Measurements from ENCODE around the gene FADS3. TPM values are rescaled to one million over a fixed set of nuclear protein-coding genes. Genes with fewer than 3 reads are reported as not detected.

Gene FADS3
- total RNA-seq, 2 experiments from 2014 or later, result 6.9 TPM

DNA sequence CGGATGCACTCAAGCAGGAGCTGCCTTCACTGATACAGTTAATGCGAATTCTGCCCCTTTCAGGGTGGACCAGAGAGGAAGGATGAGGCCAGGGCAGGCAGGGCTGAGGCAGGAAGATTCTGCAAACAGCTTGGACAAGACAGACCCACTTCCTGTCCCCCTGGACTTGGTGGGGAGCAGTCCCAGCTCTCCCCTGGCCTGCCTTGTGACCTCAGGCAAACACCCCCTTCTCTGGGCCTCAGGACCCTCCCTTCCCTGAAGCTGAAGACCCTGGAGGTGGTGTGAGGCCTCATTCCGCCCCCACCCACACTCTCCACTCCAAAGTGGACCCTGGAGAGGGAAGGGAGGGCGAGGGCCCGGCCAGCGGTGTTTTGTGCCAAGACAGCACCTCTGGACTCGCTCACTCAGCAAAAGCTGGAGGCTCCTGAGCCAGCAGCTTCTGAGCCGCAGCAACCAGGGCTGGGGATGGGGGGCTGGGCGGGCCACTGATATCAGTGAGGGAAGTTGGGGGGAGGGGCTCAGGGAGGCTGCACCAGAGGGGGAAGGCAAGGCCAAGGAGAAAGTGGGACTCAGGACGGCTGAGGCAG is 17.5 kb upstream of the FADS3 start:
- ATAC-seq (ENCODE audit: poor library complexity) (no peak), DNase-seq (no peak)
- Mint-ChIP-seq H3K36me3 (ENCODE audit: low read depth) (no peaks in the 10 kb centered on the region), H3K4me3 (no peak overlapping the region), H3K27ac (no peak overlapping the region), H3K27me3 (peaks cover 26% of the 10 kb centered on the region), H3K4me1 (ENCODE audit: low read depth) (no peaks in the 10 kb centered on the region), H3K9me3 (no peaks in the 10 kb centered on the region)
- POLR2A ChIA-PET, result no interaction called here
- intact Hi-C loops (cut with DNase I, micrococcal nuclease), result no loop called here
- TF ChIP-seq, protein P1, sequence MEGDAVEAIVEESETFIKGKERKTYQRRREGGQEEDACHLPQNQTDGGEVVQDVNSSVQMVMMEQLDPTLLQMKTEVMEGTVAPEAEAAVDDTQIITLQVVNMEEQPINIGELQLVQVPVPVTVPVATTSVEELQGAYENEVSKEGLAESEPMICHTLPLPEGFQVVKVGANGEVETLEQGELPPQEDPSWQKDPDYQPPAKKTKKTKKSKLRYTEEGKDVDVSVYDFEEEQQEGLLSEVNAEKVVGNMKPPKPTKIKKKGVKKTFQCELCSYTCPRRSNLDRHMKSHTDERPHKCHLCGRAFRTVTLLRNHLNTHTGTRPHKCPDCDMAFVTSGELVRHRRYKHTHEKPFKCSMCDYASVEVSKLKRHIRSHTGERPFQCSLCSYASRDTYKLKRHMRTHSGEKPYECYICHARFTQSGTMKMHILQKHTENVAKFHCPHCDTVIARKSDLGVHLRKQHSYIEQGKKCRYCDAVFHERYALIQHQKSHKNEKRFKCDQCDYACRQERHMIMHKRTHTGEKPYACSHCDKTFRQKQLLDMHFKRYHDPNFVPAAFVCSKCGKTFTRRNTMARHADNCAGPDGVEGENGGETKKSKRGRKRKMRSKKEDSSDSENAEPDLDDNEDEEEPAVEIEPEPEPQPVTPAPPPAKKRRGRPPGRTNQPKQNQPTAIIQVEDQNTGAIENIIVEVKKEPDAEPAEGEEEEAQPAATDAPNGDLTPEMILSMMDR (IDR thresholded peaks at IDR 0.05), result no peak
- no peaks in the 10 kb centered on the region for H3K27me3 ChIP-seq (ENCODE audit: control insufficient read depth in 1 of 2, insufficient read depth in 2 of 2, low read length in 2 of 2)
- H3K36me3 ChIP-seq (ENCODE audit: insufficient read depth, low read length), result no peaks in the 10 kb centered on the region
- H3K9me3 ChIP-seq (ENCODE audit: control insufficient read depth in 1 of 2, insufficient read depth in 1 of 2, low read length in 2 of 2), result no peaks in the 10 kb centered on the region
- H3K27ac ChIP-seq (ENCODE audit: low read depth in 1 of 2, low read length in 2 of 2), result no peak overlapping the region
- peaks cover 3% of the 10 kb centered on the region for H3K4me1 ChIP-seq (ENCODE audit: insufficient read depth, low read length)
- no peak overlapping the region for H3K4me3 ChIP-seq (ENCODE audit: low read length)
- CTCF ChIA-PET, result interaction anchor here (1.2 kb wide), 1 partner anchor 10 kb away, joined by 3 read pairs; no protein-coding TSS in a partner anchor

DNA sequence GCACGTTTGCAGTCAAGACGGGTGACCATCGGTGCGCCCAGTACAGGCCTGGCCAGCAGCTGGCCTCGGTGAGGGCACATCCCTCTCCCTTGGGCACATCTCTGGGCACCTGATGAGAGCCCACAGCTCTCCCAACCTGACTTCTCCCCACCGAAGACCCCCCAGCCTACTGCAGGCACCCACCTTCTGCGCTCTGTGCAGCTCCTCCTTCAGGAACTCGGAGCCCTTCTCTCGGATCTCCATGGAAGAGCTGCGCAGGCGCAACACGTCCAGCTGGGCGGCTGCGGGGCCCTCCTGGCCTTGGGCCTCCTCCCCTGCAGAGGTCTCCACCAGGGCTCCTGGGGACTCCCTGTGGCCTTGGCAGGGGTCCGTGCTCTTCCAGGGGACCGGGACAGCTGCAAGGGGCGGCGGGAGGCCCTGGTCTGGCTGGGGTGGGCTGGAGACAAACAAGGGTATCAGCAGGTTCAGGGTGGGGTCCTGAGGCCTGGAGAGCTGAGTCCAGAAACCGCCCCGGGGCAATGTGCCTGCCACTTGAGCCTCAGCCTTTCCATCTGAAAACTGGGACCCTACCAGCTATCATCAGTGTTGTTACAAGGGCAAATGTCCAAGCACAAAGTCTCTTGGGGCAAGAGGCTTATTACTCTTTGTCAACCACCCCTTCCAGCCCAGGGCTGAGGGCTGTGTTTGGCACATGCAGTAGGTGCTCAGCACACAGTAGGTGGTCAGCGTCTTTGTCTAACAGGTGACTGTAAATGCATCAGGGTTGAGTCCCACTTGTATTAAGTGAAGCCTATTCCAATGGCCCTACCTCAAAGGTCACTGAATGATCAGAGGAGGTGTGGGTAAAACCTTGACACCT is 16.8 kb upstream of the FADS3 start:
- Mint-ChIP-seq H3K4me1 (ENCODE audit: low read depth) (no peaks in the 10 kb centered on the region), H3K27me3 (peaks cover 18% of the 10 kb centered on the region), H3K27ac (no peak overlapping the region), H3K4me3 (no peak overlapping the region), H3K36me3 (ENCODE audit: low read depth) (no peaks in the 10 kb centered on the region), H3K9me3 (no peaks in the 10 kb centered on the region)
- TF ChIP-seq, protein P1 (IDR thresholded peaks at IDR 0.05), result no peak
- no peak overlapping the region for H3K27ac ChIP-seq (ENCODE audit: low read depth in 1 of 2, low read length in 2 of 2)
- POLR2A ChIA-PET, result no interaction called here
- DNase-seq (no peak), ATAC-seq (ENCODE audit: poor library complexity) (no peak)
- intact Hi-C loops (cut with DNase I, micrococcal nuclease), result no loop called here
- peaks cover 3% of the 10 kb centered on the region for H3K4me1 ChIP-seq (ENCODE audit: insufficient read depth, low read length)
- no peaks in the 10 kb centered on the region for H3K9me3 ChIP-seq (ENCODE audit: control insufficient read depth in 1 of 2, insufficient read depth in 1 of 2, low read length in 2 of 2)
- H3K36me3 ChIP-seq (ENCODE audit: insufficient read depth, low read length), result no peaks in the 10 kb centered on the region
- no peaks in the 10 kb centered on the region for H3K27me3 ChIP-seq (ENCODE audit: control insufficient read depth in 1 of 2, insufficient read depth in 2 of 2, low read length in 2 of 2)
- H3K4me3 ChIP-seq (ENCODE audit: low read length), result no peak overlapping the region
- CTCF ChIA-PET, result interaction anchor here (1.0 to 1.2 kb wide), 2 partner anchors 9 to 174 kb away, joined by 3 to 4 read pairs; no protein-coding TSS in a partner anchor

GRCh38 chr11:61907282-61907681 is 15.9 kb upstream of the FADS3 start:
- DNase-seq (no peak), ATAC-seq (ENCODE audit: poor library complexity) (no peak)
- TF ChIP-seq, protein P1 (IDR thresholded peaks at IDR 0.05), result no peak
- Histone ChIP-seq H3K9me3 (ENCODE audit: control insufficient read depth in 1 of 2, insufficient read depth in 1 of 2, low read length in 2 of 2) (no peaks in the 10 kb centered on the region), H3K36me3 (ENCODE audit: insufficient read depth, low read length) (no peaks in the 10 kb centered on the region), H3K27me3 (ENCODE audit: control insufficient read depth in 1 of 2, insufficient read depth in 2 of 2, low read length in 2 of 2) (no peaks in the 10 kb centered on the region), H3K4me1 (ENCODE audit: insufficient read depth, low read length) (peaks cover 3% of the 10 kb centered on the region), H3K4me3 (ENCODE audit: low read length) (no peak overlapping the region), H3K27ac (ENCODE audit: low read depth in 1 of 2, low read length in 2 of 2) (no peak overlapping the region)
- Mint-ChIP-seq H3K4me3 (no peak overlapping the region), H3K27me3 (peaks cover 10% of the 10 kb centered on the region), H3K4me1 (ENCODE audit: low read depth) (no peaks in the 10 kb centered on the region), H3K9me3 (no peaks in the 10 kb centered on the region), H3K36me3 (ENCODE audit: low read depth) (no peaks in the 10 kb centered on the region), H3K27ac (no peak overlapping the region)
- POLR2A ChIA-PET, result no interaction called here
- intact Hi-C loops (cut with DNase I, micrococcal nuclease), result no loop called here
- CTCF ChIA-PET, result interaction anchor here (1.0 to 1.1 kb wide), 2 partner anchors 41 to 175 kb away, joined by 3 to 4 read pairs; no protein-coding TSS in a partner anchor

All from CD4-positive, alpha-beta T cell (primary cell).